IPS DF 4.7 (cell line): ENCODE measurements around the gene HMCN2.

Experiments used
- DNase-seq: peaks from one replicate; pipeline ENCODE4 v3.0.0-alpha.2; 2013; ENCODE audit warnings: low spot score; ENCODE audit errors: extremely low read depth

HMCN2 gene

DNA sequence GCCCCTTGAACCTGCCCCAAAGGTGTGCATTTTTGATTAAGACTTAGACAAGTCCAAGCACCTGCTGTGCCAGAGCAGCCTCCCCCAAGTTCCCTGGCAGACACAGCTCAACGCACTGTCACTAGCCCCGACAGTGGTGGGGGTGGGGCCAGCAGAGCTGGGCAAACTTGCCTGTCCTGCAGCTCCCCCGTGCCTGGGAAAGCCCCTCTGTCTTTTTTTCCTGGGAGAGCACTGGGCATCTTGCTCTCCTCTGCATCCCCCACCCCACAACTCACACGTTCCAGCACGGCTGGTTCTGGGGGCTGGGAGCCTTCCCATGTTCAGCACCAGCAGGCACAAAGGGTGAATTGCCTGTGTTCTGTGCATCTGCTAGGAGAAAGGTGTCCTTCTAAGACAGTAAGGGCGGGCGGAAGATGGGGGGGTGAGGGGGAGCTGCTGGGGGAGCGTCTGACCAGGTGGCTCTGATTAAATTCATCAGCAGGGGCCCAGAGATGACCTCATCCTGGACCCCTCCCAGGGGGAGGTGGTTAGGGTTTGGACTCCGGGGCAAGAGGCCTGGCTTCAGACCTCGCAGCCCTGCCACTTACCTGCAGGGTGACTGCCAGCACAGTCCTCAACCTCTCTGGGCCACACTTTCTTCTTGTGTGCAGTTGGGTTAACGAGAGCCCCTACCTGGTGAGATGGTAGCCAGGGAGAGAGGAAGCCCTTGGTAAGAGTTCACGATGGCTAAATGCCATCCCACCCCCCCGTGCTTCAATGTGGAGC, 23.5 kb downstream of the HMCN2 start:
- no peak for DNase-seq

DNA sequence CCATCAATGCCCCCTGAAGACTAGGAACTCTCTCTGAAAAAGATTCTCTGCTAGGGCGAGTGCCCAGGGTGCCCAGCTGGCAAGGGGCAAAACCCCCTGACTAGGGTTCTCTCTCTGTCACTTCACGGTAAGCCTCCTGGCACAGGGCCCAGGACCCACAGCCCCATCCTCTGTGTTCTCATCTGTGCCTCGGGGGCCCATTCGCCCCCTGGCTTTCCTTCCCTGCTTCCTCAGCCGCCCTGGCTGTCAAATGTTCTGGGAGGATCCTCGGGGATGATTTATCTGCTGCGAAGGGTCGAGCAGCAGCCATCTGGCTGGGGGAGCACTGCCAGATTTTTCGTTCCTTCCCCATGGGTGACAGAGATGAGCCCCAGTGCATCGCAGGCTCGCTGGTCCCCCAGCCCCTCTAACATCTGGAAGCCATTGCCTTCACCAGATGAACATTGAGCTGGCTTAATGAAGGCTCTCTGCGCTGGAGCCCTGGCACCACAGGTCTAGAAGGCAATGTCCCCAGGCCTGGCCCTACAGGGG, 24.2 kb downstream of the HMCN2 start:
- no peak for DNase-seq

DNA sequence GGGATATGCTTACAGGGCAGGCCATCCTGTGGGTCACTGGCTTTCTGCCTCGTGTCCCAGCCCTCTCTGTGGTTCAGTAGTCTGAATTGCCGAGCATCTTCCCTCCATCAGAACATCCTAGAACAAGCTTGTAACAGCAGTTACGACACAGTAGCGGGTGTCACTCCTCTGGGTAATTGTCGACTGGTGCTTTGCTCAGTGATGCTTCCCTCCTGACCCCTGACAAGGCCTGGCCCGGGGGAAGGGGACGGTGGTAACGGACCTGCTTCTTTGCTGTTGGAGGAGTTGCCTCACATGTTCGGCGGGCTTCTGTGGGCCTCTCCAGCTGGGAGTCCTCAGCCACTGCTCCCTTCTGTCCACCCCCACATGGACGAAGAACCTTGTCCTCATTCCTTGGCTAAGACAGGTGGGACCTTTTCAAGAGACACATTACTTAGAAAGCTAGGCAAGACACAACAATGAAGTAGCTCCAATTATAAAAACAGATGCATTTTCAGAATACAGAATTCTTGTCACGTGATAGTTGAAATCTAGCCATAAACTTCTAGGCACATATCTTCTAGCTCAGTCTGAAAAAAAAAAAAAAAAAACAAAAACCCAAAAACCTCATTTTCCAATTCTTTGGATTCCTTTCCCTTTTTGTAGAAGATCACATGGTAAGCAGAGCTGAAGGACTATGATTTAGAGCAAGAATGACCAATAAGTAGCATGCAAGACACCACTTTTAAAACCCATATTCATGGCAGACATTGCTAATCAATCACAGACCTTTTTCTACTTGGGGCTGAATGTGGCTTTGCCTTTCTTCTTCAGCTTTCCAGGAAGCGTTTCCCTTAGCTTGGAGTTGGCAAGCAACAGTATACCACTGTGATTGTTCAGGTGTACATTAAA, 25.0 kb downstream of the HMCN2 start:
- no peak for DNase-seq

DNA sequence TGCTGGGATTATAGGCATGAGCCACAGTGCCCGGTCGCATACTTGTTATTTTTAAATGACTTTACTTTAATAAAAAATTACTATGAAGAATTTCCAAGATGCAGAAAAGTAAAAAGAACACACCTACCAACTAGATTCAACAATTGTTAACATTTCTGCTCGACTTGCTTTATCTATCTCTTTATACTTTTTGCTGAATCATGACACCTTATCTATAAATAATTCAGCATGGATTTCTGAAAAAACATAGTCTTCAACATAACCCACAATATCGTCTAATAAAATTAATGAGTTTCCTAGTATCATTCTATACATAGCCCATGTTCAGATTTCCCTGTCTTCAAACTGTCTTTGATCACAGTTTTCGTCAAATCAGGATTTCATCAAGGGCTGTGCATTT, 25.9 kb downstream of the HMCN2 start:
- no peak for DNase-seq

DNA sequence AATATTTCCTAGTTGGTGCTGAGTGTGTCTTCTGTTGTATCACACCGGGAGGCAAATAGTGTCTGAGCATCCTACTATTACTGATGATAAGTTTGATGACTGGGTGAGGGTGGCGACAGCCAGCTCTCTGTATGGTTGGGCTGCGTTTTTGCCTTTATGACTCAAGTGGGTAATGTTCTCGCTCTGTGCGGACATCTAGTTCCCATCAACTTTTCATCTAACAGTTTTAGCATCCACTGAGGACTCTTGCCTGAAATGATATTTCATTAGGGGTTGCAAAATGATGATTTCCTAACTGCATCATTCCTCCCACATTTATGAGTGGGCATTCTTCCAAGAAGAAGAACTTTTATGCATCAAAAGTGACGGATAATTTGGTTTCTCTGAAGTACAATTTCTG, 26.5 kb downstream of the HMCN2 start:
- no peak for DNase-seq

DNA sequence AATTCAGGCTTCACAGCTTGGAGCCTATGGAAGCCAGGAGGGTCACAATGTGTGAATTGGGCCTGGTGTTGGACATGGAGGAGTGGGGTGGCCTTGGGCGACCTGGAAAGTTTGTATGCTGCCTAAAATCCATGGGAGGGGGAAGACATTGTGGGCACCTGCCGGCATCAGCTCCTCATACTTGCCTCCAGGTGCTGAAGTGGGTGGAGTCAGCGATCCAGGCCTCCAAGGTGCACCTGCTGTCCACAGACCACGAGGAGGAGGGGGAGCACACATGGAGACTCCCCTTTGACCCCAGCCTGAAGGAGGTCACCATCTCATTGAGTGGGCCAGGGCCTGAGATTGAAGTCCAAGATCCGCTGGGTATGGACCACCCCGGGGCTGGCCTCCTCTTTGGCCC, 29.1 kb downstream of the HMCN2 start:
- DNase-seq = no peak

DNA sequence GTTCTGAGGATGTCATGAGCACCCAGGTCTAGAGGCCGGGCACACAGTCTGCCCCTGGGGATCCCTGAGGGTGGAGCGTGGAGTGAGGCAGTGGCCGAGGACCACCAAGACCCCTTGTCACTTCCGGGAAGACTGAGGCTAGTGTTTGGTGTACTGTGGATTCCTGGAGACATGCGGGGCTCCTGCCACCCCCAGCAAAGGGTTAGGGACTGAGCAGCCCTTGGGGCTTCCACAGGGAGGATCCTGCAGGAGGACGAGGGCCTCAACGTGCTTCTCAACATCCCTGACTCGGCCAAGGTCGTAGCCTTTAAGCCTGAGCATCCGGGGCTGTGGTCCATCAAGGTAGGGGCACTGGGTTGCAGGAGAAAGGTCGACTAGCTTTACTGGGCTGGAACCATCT, 29.9 kb downstream of the HMCN2 start:
- no peak for DNase-seq

DNA sequence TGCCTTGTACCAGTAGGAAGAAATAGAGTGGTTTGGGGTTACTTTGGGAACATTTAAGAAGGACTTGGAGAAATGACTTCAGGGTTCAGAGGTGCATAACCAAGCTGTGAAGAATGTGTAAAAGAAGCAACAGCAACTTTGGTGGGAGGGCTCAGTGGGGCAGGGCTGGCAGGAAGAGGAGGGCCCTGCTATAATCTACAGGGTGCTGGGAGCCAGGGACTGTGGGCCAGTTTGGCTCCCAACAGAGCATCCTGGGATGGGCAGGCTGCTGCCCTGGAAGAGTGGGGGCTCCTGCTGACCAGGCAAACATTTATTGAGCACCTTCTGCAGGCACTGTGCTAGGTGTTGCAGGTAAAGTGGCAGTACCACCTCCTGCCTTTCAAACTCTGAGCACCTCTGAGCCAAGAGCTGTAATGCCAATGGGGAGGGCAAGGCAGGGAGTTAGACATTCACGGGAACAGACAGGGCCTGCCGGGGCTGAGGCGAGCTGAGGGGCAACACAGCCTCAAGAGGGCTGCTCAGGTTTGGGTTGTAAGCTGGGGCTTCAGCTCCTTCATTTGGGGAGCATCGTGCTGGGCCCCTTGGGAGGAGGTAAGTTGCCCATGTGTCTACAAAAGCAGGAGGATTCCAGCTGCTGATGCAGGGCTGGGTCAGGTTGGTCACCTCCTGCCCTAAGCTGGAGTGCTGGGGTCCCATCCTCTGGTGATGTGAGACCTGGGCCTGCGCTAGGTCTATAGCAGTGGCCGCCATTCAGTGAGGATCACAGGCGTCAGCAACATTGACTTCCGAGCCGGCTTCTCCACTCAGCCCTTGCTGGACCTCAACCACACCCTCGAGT, 30.6 kb downstream of the HMCN2 start:
- no peak for DNase-seq

DNA sequence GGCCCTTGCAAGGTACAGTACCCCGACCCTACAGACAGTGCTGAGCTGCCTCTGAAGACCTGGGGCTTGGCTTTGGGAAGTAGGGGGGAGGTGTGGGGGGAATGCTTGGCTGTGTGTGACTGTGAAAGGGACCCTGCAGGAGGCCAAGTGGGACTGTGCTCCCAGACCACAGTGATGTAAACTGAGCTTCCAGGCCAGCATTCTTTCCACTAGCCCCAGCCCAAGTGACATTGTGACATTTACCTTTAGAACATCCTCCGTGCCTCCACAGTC, 31.2 kb downstream of the HMCN2 start:
- DNase-seq = no peak

DNA sequence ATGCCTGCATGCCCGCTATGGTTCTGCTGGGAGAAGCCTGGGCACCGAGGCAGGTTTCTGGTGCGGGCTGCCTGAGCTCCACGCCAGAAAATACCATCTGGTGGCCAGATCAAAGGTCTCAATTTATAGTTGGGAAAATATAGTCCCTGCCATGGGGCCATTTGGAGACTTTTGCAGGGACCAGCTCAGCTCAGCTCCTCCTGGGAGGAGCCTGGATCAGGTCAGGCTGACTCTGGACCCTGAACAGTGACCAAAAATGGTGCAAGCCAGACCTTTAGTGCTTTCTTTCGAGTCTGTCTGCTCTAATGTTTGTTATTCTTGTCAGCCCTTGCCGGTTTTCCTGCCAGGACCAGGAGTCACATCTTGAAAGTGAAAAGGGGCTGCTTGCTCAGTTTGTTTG, 31.8 kb downstream of the HMCN2 start:
- no peak for DNase-seq

DNA sequence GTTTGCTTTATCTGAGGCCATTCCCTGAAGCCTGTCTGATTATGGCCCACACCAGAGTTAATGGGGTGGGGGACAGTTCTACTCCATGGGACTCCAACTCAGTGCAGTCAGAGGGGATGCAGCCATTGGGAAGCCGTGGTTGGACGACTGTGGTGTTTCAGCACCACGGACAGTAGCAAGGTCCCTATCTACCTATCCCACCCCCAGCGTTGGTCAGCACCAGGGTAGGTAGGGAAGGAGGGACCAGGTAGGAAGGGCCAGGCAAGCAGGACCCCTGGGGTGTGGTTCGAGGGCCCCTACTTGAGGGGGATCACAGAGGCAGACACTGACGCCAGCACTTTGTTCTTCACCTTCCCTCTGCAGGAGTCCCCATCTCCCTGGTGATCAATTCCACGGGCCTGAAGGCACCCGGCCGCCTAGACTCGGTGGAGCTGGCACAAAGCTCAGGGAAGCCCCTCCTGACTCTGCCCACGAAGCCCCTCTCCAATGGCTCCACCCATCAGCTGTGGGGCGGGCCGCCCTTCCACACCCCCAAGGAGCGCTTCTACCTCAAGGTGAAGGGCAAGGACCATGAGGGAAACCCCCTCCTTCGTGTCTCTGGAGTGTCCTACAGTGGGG, 33.2 kb downstream of the HMCN2 start:
- peak; percentile 28 for DNase-seq

DNA sequence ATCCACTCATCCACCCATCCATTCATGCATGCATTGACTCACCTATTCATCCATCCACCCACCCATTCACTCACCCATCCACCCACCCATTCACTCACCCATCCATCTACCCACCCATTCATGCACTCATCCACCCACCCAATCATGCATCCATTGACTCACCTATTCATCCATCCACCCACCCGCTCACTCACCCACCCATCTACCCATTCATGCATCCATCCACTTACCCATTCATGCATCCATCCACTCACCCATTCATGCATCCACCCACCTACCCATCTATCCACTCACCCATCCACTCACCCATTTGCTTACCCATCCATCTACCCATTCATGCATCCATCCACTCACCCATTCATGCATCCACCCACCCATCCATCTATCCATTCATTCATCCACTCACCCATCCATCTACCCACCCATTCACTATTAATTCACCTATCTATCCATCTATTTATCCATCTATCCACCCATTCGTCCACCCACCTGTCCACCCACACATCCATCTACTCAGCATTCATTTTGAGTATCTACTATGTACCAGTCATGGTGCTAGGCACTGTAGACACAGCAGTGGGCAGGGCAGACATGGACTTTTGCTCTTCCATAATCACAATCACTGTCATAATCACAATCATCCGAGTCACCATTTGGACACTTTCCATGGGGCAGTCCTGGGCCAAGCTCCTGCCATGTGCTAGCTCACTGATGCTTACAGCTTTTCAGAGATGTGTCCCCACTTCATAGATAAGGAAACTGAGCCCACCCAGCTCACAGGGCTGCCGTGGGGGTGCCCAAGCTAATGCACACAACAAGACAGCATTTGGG, 34.4 kb downstream of the HMCN2 start:
- DNase-seq = no peak

DNA sequence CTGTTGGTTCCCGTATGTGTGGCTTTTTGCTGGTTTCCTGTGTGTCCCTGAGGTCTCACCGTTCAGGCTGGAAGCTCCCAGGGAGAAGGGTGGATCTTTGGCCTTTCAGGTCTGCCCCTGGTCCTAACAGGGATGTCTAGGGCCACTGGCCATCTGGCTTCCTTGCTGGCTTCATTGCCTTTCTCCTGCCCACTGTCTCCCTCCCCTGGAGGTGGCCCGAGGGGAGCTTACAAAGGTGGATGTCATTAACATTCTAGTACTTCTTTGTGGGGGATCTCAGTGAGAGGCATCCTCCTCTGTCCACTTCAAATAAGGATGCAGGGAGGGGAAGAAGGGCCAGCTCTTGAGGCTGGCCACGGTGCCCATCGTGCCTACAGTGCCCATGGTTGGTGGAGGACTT, 35.2 kb downstream of the HMCN2 start:
- no peak for DNase-seq

DNA sequence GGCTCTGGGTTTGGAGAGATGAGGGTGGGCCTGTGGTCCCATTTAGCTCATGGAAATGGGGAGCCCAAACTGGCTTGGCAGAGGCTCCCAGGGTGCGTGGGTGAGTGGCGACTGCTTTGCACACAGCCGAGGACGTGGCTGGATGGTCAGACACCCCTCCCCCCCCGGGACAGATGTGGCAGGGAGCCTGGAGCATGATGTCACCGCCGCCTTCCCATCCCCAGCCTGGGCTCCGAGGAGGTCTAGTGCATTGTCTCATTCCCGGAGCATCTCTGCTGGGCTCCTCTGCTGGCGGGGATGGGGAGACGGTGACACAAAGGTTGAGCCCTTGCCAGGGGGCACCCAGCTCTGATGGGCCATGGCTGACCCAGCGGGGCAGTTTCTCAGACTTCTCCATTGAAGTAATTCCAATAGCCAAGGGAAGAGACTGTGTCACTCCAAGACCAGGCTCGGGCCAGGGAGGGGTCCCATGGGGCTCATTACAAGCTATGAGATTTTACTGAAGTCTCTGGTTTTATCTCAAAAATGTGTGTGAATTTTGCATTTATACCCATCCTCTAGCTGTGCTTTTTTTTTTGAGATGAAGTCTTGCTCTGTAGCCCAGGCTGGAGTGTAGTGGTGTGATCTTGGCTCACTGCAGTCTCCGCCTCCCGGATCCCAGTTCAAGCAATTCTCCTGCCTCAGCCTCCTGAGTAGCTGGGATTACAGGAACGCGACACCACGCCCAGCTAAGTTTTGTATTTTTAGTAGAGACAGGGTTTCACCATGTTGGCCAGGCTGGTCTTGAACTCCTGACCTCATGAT, 36.1 kb downstream of the HMCN2 start:
- DNase-seq = no peak

DNA sequence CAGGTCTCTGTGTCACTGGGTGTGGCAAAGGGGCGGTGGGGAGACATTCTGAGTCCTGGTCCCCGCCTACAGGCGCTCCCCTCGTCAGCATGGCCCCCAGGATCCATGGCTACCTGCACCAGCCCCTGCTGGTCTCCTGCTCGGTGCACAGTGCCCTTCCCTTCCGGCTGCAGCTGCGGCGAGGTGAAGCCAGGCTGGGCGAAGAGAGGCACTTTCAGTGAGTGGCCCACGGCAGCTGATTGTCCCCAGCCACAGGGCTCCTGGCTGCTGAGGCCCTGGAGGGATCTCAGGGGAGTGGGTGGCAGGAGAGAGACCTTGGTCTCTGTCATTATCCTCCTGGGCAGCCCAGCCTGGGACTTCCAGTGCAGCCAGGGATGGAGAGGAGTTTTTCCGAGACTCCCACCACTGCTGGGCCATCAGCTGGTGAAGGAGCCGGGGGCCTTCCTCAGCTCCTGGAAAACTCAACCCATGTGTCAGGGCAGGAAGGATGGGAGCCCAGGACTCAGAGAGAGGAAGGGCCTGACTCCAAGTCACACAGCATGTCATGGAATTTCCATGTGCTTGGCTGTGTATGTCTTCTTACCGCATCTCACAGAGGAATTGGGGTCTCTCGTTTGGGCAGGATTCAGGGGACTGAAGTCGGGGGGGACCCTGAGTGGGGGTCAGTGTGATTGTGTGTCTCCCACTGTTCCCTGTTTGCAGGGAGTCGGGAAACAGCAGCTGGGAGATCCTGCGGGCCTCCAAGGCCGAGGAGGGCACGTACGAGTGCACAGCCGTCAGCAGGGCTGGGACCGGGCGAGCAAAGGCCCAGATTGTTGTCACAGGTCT, 37.4 kb downstream of the HMCN2 start:
- DNase-seq = no peak

DNA sequence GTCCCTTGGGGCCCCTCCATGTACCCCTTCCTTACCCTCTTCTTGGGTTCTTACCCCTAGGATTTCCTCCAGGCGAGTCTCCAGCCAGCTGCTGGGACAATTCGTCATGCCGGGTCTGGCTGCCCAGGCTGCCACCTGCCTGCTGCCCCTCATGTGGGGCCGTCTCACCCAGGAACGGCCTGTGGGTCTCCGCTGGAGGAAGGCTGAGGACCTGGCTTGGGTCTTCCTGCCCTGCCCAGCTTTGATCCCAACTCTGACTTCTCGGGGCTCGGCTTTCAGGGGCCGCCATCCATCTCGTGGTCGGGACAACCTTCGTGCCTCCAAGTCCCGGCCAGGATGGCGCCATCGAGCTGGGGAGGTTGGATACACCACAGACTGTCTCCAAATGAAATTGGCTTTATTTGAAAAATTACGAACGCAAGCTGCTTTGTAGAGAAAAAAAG, 38.1 kb downstream of the HMCN2 start:
- no peak for DNase-seq

DNA sequence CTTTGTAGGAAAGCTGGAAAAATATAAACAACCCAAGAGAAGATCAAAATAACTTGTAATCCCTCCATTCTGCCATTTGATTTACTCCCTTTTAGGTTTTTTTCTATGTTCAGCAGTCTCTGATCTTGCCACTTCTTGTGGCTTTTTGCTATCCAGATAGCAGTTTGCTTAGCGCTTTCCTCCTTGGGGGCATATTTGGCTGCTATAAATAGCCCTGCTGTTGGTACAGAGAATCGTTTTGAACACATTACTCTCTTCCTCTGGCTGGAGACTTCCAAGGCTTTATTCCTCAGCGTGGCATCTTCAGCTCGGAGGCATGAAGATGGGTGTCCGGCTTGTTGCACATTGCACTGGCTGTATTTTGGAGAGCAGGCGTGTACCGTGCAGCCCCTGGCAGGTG, 38.6 kb downstream of the HMCN2 start:
- no peak for DNase-seq

DNA sequence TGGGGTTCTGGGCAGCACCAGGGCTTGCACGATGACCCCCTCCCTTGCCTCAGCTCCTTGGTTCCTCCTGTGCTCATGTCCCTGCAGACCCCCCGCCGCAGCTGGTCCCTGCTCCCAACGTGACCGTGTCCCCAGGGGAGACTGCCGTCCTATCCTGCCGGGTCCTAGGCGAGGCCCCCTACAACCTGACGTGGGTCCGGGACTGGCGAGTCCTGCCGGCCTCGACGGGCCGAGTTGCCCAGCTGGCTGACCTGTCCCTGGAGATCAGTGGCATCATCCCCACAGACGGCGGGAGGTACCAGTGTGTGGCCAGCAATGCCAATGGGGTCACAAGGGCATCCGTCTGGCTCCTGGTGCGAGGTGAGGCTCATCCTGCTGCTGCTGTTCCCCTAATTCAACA, 39.1 kb downstream of the HMCN2 start:
- DNase-seq = no peak

DNA sequence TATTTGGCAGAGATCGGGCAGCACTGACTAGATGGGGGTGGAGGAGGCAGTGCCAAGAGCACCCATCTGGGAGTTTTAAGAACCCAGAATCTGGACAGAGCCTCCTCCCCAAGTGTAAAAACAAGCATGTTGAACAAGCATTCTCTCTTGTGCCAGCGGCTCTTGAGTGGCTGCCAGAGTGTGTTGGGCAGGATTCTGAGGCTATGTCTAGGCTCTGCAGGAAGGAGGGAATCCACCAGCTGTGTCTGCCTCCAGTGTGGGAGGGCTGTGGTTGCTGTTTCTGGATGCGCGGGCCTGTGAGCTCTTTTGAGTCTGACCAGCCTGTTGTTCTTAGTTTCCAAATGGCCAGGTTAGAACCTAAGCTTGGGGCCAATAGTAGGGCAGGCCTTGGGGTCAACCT, 39.8 kb downstream of the HMCN2 start:
- DNase-seq = no peak
